Activated T-helper 1 cell treated with anti-CD3 and anti-CD28 coated beads, Interleukin-2, amount 50 U/mL, for 16 hours (primary cell): Measurements from ENCODE around the gene ARHGEF16.

Experiments
- DNase-seq, 2 donors: peaks; one replicate each; pipeline ENCODE4 v3.0.0-alpha.2; 2020; ENCODE audit warnings: low read depth in 1 of 2, low spot score in 1 of 2

The ARHGEF16 gene

DNA sequence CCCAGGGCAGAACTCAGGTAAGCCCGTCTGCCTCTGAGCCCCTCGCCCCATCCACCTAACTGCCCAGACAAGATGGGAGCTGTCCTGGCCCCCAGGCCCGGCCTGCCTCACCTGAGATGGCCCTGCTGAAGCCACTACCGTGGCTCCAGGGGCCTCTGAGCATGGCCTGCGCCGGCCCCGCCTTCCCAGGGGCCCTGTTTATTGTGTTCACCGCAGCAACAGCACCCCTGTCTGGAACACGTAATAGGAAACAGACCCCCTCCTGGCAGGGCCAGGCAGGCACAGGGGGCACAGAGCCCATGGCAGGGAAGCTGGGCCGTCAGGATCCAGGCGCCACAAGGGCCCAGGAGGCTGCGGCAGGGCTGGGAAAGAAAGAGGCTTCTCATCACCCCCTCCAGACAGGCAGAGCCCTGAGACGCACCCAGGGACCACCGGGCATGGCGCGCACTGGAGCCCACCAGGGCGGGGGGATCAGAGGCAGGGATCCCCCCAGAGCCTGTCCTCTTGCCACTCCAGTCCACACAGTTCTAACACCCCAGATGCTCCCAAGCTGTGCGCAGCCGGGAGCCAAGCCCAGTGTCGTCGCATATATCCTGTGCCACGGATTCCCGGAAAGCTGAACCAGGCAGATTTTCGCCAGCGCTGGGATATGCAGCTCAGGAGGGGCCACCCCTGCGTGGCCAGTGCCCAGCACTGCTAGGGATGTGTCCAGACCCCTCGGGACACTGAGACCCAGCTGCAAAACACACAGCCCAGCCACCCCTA lies 62.6 kb downstream of the ARHGEF16 start:
- no peak for DNase-seq

DNA sequence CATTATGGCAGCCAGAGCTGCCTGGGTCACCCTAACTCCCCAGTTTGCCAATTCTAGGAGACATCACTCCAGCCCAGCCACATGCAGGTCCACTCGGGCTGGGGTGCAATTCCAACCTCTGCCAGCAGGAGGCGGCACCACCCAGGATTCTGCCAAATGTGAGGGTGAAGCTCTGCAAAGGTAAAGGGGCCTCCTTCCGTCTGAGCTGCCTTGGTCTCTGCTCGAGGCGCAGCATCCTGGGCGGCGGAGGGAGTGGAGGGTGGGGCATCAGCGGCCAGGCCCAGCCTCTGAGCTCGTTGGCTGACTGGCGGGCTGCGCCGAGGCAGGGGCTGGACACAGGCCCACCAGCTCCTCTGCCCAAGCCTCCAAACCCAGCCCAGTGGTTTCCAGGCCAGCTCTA lies 63.8 kb downstream of the ARHGEF16 start:
- no peak for DNase-seq

DNA sequence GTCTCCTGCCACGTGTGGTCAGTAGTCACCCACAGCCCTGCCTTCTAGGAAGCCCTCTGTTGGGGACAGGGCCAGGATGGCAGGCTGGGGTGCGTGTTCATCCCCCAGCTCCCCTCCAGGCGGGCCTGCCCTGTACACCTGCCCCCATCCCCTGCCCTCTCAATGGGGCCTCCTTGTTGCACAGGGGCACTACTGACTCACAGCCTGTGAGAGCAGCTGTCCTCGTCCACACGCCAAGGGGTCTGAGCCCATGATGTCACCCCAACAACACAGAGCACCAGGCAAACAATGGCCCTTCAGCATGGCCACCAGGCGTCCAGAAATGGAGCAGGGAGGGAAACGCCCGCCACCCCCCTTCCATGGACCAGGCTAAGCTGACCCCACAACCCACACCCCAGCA lies 64.3 kb downstream of the ARHGEF16 start:
- no peak for DNase-seq

GRCh38 chr1:3519301-3519885 lies 64.9 kb downstream of the ARHGEF16 start:
- no peak for DNase-seq

DNA sequence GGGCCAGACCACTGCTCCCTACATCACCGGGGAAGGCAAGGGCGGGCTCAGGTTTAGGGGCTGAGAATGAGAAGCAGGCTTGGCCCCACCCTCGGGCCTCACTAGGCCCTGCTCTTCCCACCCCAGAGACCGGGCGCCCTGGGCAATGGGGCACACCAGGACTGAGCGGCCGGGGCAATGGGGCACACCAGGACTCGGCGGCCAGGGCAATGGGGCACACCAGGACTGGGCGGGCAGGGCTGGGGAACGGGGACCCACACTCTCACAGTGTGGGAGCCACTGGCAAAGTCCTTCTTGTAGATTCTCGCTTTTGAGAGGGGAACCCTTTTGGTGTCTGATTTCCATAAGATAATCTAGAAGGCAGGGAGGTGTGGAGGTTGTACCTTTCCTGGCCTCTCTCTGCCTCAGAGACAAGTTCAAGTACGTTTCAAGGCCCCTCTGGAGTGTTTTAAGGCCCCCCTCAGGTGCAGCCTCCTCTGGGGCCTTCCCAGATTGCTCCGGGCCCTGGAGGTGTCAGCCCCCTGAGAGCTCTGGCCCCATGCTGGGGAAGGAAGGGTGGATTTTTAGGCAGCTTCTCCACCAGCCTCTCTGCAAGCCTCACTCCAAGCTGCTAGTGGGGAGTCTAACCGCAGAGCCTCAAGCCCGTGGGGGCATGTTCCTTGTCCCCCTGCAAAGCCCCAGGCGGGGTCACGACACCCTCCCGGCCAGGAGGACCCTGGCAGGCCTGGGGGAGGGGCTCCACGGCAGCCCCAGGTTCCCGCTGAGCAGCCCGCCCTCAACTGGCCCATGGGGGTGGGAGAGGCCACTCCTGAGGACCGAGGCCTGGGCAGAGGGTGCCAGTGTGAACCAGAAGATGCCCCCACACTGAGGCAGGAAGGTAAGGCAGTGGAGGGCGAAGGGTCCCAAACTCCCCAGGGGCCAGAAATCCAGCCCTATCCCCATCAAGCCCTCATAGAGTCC lies 66.2 kb downstream of the ARHGEF16 start:
- no peak for DNase-seq

GRCh38 chr1:3521426-3521825 lies 67.0 kb downstream of the ARHGEF16 start:
- DNase-seq, result no peak

GRCh38 chr1:3522112-3522511 lies 67.6 kb downstream of the ARHGEF16 start:
- no peak for DNase-seq

DNA sequence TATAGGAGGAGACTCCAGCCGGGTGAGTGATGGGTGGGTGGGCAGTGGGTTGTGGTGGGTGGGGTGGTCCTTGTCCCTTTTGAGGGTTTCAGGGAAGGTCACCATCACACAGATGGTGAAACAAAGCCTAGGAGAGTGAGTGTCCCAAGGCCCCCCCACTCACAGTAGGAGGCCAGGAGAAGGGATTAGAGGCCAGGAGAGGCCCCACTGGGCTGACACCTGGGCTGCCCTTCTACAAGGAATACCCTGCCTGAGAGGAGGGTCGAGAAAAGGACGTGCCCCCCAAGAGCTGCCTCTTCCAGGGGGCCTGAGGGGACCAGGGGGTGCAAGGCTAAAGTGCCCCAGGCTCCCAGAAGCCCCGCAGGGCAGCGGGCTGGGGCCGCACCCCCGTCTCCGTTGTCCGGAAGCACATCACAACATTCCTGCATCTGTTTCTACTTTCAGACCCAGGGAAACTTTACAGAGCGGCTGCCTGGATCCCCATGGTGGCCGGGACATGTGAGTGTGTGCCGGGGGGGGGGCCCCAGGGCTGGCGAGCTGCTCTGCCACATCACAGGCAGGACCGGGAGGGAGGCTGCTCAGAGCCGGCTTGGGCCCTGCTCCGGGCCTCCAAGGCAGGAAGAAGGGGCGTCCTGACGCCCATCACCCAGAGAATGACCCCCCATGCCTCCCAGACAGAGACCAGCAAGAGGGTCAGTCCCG lies 68.2 kb downstream of the ARHGEF16 start:
- no peak for DNase-seq

GRCh38 chr1:3523980-3524379 lies 69.5 kb downstream of the ARHGEF16 start:
- no peak for DNase-seq

DNA sequence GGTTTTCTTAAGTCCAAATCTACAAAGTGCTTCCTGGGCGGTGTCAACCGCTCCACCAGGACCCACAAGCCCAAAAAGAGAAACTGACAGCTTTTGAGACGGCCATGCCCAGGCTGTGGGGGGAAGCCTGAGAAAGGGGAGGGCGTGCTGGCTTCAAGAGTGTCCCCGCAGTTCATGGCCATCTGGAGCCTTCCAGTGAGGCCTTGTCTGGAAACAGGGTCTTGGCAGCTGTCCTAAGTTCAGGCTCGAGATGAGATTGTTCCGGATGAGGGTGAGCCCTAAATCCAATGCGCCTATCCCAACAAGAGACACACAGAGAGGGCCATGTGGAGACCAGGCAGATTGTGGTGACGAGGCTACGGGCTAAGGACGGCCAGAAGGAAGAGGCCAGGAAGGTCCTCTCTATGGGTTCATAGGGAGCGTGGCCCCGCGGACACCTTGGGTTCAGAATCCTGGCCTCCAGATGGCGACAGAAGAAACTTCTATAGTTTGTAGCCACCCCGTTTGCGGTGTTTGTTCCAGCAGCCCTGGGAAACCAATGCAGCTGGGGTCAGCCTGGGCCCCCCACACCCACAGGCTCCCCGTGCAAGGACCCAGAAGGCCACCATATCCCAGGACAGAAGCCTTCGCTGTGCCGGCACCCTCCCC lies 70.2 kb downstream of the ARHGEF16 start:
- DNase-seq, result no peak

GRCh38 chr1:3525551-3526482 lies 71.4 kb downstream of the ARHGEF16 start:
- DNase-seq, result no peak

DNA sequence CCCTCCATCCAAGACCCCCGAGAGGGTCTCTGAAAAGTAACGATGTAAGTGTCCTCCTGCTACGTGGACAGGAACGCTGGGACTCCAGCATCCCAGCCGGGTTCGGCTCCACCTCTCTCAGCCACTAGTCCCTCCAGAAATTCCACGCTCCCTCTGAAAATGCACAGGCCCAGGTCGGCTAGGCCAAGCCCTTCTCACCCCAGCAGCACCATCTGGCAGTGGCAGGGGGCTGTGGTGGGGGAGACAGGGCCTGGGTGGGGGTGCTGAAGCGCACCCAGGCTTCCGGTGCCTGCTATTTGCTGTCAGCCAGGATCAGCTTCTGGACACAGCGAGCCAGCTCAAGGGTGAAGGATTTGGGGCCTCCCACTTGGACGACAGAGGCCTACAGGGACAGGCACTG lies 73.3 kb downstream of the ARHGEF16 start:
- no peak for DNase-seq

DNA sequence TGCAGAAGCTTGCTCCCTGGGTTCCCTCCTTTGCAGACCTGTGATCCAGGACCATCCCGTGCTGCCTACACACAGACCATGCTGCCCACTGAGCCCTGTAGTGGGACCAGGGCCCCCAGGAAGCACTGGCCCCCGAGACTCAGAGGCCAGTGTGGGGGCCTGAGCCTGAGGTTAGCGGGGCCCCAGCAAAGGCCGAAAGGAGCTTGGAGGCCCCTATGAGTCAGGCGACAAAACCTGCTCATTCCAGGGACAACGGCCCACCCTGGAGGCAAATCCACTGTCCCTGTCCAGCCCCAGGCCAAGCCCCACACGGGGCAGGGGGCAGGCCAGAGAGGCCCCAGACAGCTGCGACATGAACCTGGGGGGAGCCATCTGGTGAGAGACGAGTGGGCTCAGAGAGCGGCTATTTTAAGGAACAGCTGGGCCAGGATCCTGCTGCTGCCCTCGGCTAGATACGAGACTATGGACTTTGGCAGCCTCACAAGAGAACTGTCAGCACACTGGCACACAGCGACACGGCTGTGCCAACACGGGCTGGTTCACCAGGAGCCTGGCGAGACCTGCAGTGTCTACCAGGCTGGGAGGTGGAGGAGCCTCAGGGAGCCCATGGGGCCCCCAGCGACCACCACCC lies 74.7 kb downstream of the ARHGEF16 start:
- DNase-seq, result no peak

GRCh38 chr1:3530086-3530925 lies 75.8 kb downstream of the ARHGEF16 start:
- DNase-seq, result no peak
